Endothelial cell of umbilical vein (primary cell): ENCODE results near the gene KRTAP10-10. TPM values are rescaled to one million over a fixed set of nuclear protein-coding genes. Genes with fewer than 3 reads are reported as not detected.

Source experiments
- BruUV-seq: library from RNA; stranded (reverse); fragments of 400-500 nt; replicated peaks from 2 replicates; lab custom pipeline; 2021; lab: Mats Ljungman, UMichigan
- CTCF ChIA-PET: fragments of 300-600, 350-600 bp; sonication (Branson Sonifier 250); formaldehyde crosslinking; loops from one replicate; lab custom pipeline; 2021; ENCODE audit warnings: antibody characterized with exemption, inconsistent platforms; lab: Charles Lee
- POLR2A ChIA-PET: fragments of 300-600, 350-600 bp; sonication (Branson Sonifier 250); formaldehyde crosslinking; loops from one replicate; lab custom pipeline; 2021; ENCODE audit warnings: antibody characterized with exemption, inconsistent platforms; lab: Charles Lee
- DNase-seq: peaks from one replicate; pipeline ENCODE4 v3.0.0-alpha.2; 2011; ENCODE audit warnings: low read depth, low spot score
- FAIRE-seq: peaks from 2 replicates; lab custom pipeline; 2011; peaks lifted over from hg19 to GRCh38; lab: Jason Lieb, UNC
- H2AFZ ChIP-seq: 2 replicates; pipeline ENCODE4 v1.6.0; 2012; ENCODE audit warnings: low read depth, low read length, control low read depth, inconsistent platforms
- H3K27ac ChIP-seq: 2 replicates; pipeline ENCODE4 v1.5.1; 2011; ENCODE audit warnings: low read depth, mild to moderate bottlenecking, control low read depth, low read length, moderate library complexity; ENCODE audit not compliant: insufficient read depth
- H3K27me3 ChIP-seq, 2 experiments: 2 replicates each; pipeline versions ENCODE4 v1.6.0 to v1.6.1; 2011; ENCODE audit warnings: low read length in 2 of 2, mixed read lengths in 1 of 2; ENCODE audit not compliant: control insufficient read depth in 2 of 2, insufficient read depth in 2 of 2
- H3K36me3 ChIP-seq, 2 experiments: 2 replicates in 1 of 2; 3 replicates in 1 of 2; pipeline ENCODE4 v1.5.1; 2011; ENCODE audit warnings: low read length in 2 of 2, mild to moderate bottlenecking in 1 of 2, moderate library complexity in 1 of 2; ENCODE audit not compliant: control insufficient read depth in 2 of 2, insufficient read depth in 2 of 2; ENCODE audit errors: extremely low read depth in 1 of 2
- H3K4me1 ChIP-seq: 3 replicates; pipeline ENCODE4 v1.5.1; 2011; ENCODE audit warnings: mild to moderate bottlenecking, low read length; ENCODE audit not compliant: control insufficient read depth, insufficient read depth; ENCODE audit errors: extremely low read depth
- H3K4me2 ChIP-seq: 2 replicates; pipeline ENCODE4 v1.6.1; 2011; ENCODE audit warnings: low read length, control low read depth, mixed read lengths; ENCODE audit not compliant: insufficient read depth
- H3K4me3 ChIP-seq, 3 experiments: fragments of 200-600 bp in 1 of 3; sonication (generic), shearing (Covaris generic) in 1 of 3; replicated peaks in 1 of 3; 2 replicates each; pipeline ENCODE4 v1.5.1; 2011 to 2016; ENCODE audit warnings: control low read depth in 3 of 3, low read length in 3 of 3, mild to moderate bottlenecking in 2 of 3, inconsistent platforms in 1 of 3, low read depth in 1 of 3, moderate library complexity in 1 of 3; ENCODE audit not compliant: insufficient read depth in 1 of 3
- H3K79me2 ChIP-seq: 2 replicates; pipeline ENCODE4 v1.6.0; 2012; ENCODE audit warnings: low read length, inconsistent platforms; ENCODE audit not compliant: control insufficient read depth, insufficient read depth
- H3K9ac ChIP-seq: replicated peaks from 2 replicates; pipeline ENCODE3; 2011; ENCODE audit warnings: low read length, control low read depth; ENCODE audit not compliant: insufficient read depth; ENCODE audit errors: extremely low read depth
- H3K9me1 ChIP-seq: replicated peaks from 3 replicates; pipeline ENCODE4 v1.6.0; 2011; ENCODE audit warnings: mild to moderate bottlenecking, low read length; ENCODE audit not compliant: control insufficient read depth, insufficient read depth; ENCODE audit errors: extremely low read depth
- H3K9me3 ChIP-seq: replicated peaks from 2 replicates; pipeline ENCODE4 v1.5.1; 2012; ENCODE audit warnings: low read length, inconsistent platforms; ENCODE audit not compliant: control insufficient read depth, insufficient read depth
- H4K20me1 ChIP-seq: replicated peaks from 2 replicates; pipeline ENCODE3; 2011; ENCODE audit warnings: mild to moderate bottlenecking, low read length; ENCODE audit not compliant: control insufficient read depth, insufficient read depth; ENCODE audit errors: extremely low read depth
- CTCF ChIP-seq, 2 donors: IDR thresholded peaks; 1 replicate in 1 of 2; 2 replicates in 1 of 2; pipeline ENCODE4 v1.5.1; 2011; ENCODE audit warnings: low read length in 2 of 2, mild to moderate bottlenecking in 2 of 2, moderate library complexity in 2 of 2, control low read depth in 1 of 2, inconsistent platforms in 1 of 2, low read depth in 1 of 2; ENCODE audit not compliant: insufficient read depth in 1 of 2; ENCODE audit errors: extremely low read depth in 1 of 2
- EZH2 ChIP-seq: IDR thresholded peaks from 2 replicates; pipeline ENCODE4 v1.6.1; 2012; ENCODE audit warnings: borderline replicate concordance, low read depth, mild to moderate bottlenecking, moderate library complexity, low read length, inconsistent platforms; ENCODE audit not compliant: severe bottlenecking
- FOS ChIP-seq: IDR thresholded peaks from 2 replicates; pipeline ENCODE4 v1.6.1; 2011; ENCODE audit warnings: mild to moderate bottlenecking, low read length, moderate library complexity, borderline replicate concordance; ENCODE audit not compliant: insufficient read depth
- GATA2 ChIP-seq: IDR thresholded peaks from 2 replicates; pipeline ENCODE4 v1.7.0; 2011; ENCODE audit warnings: low read depth, mild to moderate bottlenecking, moderate library complexity, mixed read lengths, low read length; ENCODE audit not compliant: insufficient read length, insufficient read depth
- JUN ChIP-seq: IDR thresholded peaks from 2 replicates; pipeline ENCODE4 v1.6.1; 2011; ENCODE audit warnings: borderline replicate concordance, low read depth; ENCODE audit not compliant: insufficient read length, insufficient read depth
- MYC ChIP-seq: IDR thresholded peaks from one replicate; pipeline ENCODE4 v1.6.1; 2011; ENCODE audit warnings: mild to moderate bottlenecking, low read depth, low read length
- POLR2A ChIP-seq: IDR thresholded peaks from 2 replicates; pipeline ENCODE4 v1.6.1; 2012; ENCODE audit warnings: low read depth, mild to moderate bottlenecking, control low read depth, low read length
- POLR2AphosphoS5 ChIP-seq: IDR thresholded peaks from 2 replicates; pipeline ENCODE4 v1.6.1; 2012; ENCODE audit warnings: low read depth, mild to moderate bottlenecking, control low read depth, low read length, moderate library complexity; ENCODE audit not compliant: insufficient read depth
- dilution Hi-C: fragments of 300-500 bp; cut with MboI; formaldehyde crosslinking; loops from one replicate; pipeline ENCODE4 v1.15.0; 2019; ENCODE audit warnings: low sequenced_read_pairs; ENCODE audit not compliant: extremely low pct_ligation_motif_present
- intact Hi-C: fragments of 100-400 bp; cut with micrococcal nuclease; formaldehyde crosslinking; loops from one replicate; pipeline ENCODE4 v1.10.0; 2022
- polyA plus RNA-seq, 4 experiments: library from polyadenylated mRNA; depleted of rRNA in 3 of 4; stranded (reverse) in 3 of 4; unstranded in 1 of 4; fragments of >200 nt; gene quantifications; 2 replicates each; pipeline versions ENCODE4 v1.2.1 to v1.2.3, GENCODE V29; 2011 to 2012; ENCODE audit warnings: missing spikeins in 1 of 4
- total RNA-seq: library from RNA; stranded (reverse); gene quantifications from 2 replicates; pipeline ENCODE4 v1.2.3, GENCODE V29; 2021
- TF ChIP-seq, protein P1 (sequence below): IDR thresholded peaks from 2 replicates; pipeline ENCODE4 v1.6.1; 2011; ENCODE audit not compliant: insufficient read depth, insufficient read length

The KRTAP10-10 gene
- total and polyA plus RNA-seq, 2 donors (not counting 3 experiments of a cell fraction or from before 2014, with no cell fraction given): not detected

- CTCF ChIA-PET: no interaction called here
Measured at GRCh38 chr21:44640761-44641160, 3.6 kb downstream of the KRTAP10-10 start.

More at GRCh38 chr21:44640761-44641160, 3.6 kb downstream of the KRTAP10-10 start:
- POLR2A ChIA-PET: no interaction called here
- FAIRE-seq (no peak), DNase-seq (no peak)
- no peaks in the 10 kb centered on the region for H3K79me2 ChIP-seq
- H3K4me3 ChIP-seq: no peak overlapping the region
- H3K9me1 ChIP-seq: no peaks in the 10 kb centered on the region
- no peaks in the 10 kb centered on the region for H3K27me3 ChIP-seq
- intact Hi-C loops: no loop called here
- BruUV-seq: no TSS peak
- dilution Hi-C loops: no loop called here
- no peak overlapping the region for H3K4me2 ChIP-seq
- no peaks in the 10 kb centered on the region for H3K9me3 ChIP-seq
- no peaks in the 10 kb centered on the region for H3K36me3 ChIP-seq
- no peak for TF ChIP-seq JUN
- TF ChIP-seq POLR2AphosphoS5: no peak
- no peak for TF ChIP-seq MYC
- TF ChIP-seq FOS: no peak
- no peak for TF ChIP-seq POLR2A
- TF ChIP-seq GATA2: no peak
- TF ChIP-seq, protein P1, sequence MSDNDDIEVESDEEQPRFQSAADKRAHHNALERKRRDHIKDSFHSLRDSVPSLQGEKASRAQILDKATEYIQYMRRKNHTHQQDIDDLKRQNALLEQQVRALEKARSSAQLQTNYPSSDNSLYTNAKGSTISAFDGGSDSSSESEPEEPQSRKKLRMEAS: no peak
- no peak for TF ChIP-seq EZH2
- no peak for TF ChIP-seq CTCF (IDR thresholded peaks at IDR 0.05; ENCODE audit: extremely low read depth in 1 of 2, insufficient read depth in 1 of 2, low read depth in 1 of 2, low read length in 2 of 2)
- no peak overlapping the region for H3K27ac ChIP-seq
- no peaks in the 10 kb centered on the region for H4K20me1 ChIP-seq
- no peak overlapping the region for H3K9ac ChIP-seq
- H2AFZ ChIP-seq: no peak overlapping the region
- no peaks in the 10 kb centered on the region for H3K4me1 ChIP-seq
